Measurements from ENCODE around the gene USB1. TPM values are rescaled to one million over a fixed set of nuclear protein-coding genes. Genes with fewer than 3 reads are reported as not detected.

Gene USB1
- total and polyA plus RNA-seq, 11 donors: 20.3 to 61.9 (median 34.4) TPM

DNA sequence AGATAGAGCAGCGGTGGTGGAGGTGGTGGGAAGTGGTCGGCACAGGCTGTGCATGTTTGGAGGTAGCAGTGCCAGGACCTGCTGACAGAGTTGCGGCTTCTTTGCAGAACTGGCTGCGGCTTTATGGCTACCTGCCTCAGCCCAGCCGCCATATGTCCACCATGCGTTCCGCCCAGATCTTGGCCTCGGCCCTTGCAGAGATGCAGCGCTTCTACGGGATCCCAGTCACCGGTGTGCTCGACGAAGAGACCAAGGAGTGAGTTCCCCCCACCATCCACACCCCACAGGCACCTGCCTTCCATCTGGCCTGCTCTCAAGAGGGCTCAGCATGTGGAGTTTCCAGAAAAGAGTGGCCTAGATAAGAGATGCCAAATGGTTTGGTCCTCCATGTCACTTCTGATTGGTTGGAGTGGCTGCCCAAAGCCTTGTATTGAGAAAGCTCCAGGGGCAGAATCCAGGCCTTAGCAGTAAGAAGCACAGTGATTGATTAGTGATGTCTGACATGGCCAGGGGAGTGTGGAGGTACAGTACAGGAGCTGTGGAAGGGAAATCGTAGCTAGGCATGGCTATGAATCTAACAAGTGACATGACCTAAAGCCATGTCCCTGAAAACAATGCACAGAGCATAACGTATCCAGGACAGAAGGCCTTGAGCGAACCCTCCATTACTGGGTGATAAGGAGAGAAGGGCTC is 36.3 kb downstream of the USB1 start:
- Histone ChIP-seq H3K9me3 (no peaks in the 10 kb centered on the region), H3K4me3 (no peak overlapping the region), H3K27ac (no peak overlapping the region), H3K36me3 (peaks cover 0 to 54% (median 42%) of the 10 kb centered on the region in 9 donors), H3K4me1 (peaks cover 10 to 49% (median 41%) of the 10 kb centered on the region in 12 donors), H3K27me3 (no peaks in the 10 kb centered on the region)
- WGBS, 4 donors: 78 to 90% (median 82%) methylated on average over 14 to 16 of the region's 16 CpGs
- ATAC-seq (no peak), DNase-seq (peak in 1 of 5 donors; percentile 54)
- intact Hi-C loops (cut with DNase I): no loop called here
- TF ChIP-seq POLR2A (IDR thresholded peaks at IDR 0.05) (no peak), CTCF (IDR thresholded peaks at IDR 0.05) (no peak)

GRCh38 chr16:58038219-58038641 is 37.0 kb downstream of the USB1 start:
- Histone ChIP-seq H3K27ac (no peak overlapping the region), H3K9me3 (no peaks in the 10 kb centered on the region), H3K4me3 (no peak overlapping the region), H3K36me3 (peaks cover 0 to 62% (median 49%) of the 10 kb centered on the region in 9 donors), H3K27me3 (no peaks in the 10 kb centered on the region), H3K4me1 (peaks cover 10 to 41% (median 33%) of the 10 kb centered on the region in 12 donors)
- TF ChIP-seq CTCF (IDR thresholded peaks at IDR 0.05) (no peak), POLR2A (IDR thresholded peaks at IDR 0.05) (no peak)
- ATAC-seq: no peak
- intact Hi-C loops (cut with DNase I): no loop called here
- 87 to 92% (median 89%) methylated on average over 20 of the region's 20 CpGs for WGBS, 4 donors
- peak in 1 of 5 donors; percentile 51 for DNase-seq

DNA sequence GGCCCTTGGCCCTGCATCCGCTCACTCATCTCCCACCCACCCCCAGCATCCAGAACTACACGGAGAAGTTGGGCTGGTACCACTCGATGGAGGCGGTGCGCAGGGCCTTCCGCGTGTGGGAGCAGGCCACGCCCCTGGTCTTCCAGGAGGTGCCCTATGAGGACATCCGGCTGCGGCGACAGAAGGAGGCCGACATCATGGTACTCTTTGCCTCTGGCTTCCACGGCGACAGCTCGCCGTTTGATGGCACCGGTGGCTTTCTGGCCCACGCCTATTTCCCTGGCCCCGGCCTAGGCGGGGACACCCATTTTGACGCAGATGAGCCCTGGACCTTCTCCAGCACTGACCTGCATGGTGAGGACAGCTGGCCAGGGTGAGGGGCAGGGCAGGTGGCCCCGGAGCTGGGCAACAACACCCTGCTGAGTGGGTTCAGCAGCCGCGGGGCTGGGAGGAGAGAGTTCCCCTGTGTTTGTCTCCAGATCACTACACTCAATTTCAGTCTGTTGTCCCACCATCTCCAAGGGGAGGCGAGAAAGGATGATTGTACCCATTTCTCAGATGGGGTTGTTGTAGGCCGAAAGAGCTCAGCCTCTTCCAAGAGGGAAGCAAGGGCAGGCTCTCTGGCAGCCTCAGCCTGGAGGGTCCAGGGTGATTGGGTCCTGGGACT is 38.8 kb downstream of the USB1 start:
- intact Hi-C loops (cut with DNase I): no loop called here
- WGBS, 4 donors: 86 to 89% (median 87%) methylated on average over 19 to 26 of the region's 26 CpGs
- H3K4me3 ChIP-seq: no peak overlapping the region
- peaks cover 0 to 79% (median 62%) of the 10 kb centered on the region in 9 donors for H3K36me3 ChIP-seq
- no peaks in the 10 kb centered on the region for H3K9me3 ChIP-seq
- no peak overlapping the region for H3K27ac ChIP-seq
- TF ChIP-seq POLR2A (IDR thresholded peaks at IDR 0.05) (no peak), CTCF (IDR thresholded peaks at IDR 0.05) (no peak)
- no peak for ATAC-seq
- H3K27me3 ChIP-seq: no peaks in the 10 kb centered on the region
- peaks cover 0 to 24% (median 17%) of the 10 kb centered on the region in 12 donors for H3K4me1 ChIP-seq
- peak in 1 of 5 donors; percentile 57 for DNase-seq

GRCh38 chr16:58040496-58040846 is 39.3 kb downstream of the USB1 start:
- Histone ChIP-seq H3K27ac (no peak overlapping the region), H3K36me3 (peaks cover 0 to 83% (median 67%) of the 10 kb centered on the region in 9 donors), H3K4me3 (no peak overlapping the region), H3K9me3 (no peaks in the 10 kb centered on the region), H3K4me1 (peaks cover 0 to 20% (median 12%) of the 10 kb centered on the region in 12 donors), H3K27me3 (no peaks in the 10 kb centered on the region)
- TF ChIP-seq POLR2A (IDR thresholded peaks at IDR 0.05): no peak
- TF ChIP-seq CTCF (IDR thresholded peaks at IDR 0.05): no peak
- DNase-seq: peak in 1 of 5 donors; percentile 56
- ATAC-seq: no peak
- 93 to 96% (median 95%) methylated on average over 11 to 12 of the region's 12 CpGs for WGBS, 4 donors
- intact Hi-C loops (cut with DNase I): no loop called here

Data from heart left ventricle (tissue), 16 donors.